Measurements from ENCODE around the gene DNAL1.

DNA sequence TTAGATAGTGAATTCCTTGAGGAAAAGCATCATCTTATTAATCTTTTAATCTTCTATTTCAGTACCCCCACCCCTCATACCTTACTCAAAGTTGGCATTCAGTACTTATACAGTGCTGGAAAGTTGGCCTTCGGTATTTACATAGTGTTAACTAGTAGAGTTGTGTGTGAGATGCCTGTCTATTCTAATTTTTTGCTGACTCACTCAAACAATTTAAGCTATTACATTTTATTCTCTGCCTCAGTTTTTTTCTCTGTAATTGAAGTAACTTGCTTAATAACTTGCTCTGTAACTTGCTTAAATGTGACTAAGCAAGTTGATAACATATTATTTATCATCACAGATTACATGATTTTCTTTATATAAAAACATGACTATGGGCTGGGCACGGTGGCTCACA is 20.3 kb downstream of the DNAL1 start:
- no peak for TF ChIP-seq EZH2 (IDR thresholded peaks at IDR 0.05; ENCODE audit: borderline replicate concordance, low read depth, low read length, poor library complexity, severe bottlenecking)
- TF ChIP-seq, protein P1, sequence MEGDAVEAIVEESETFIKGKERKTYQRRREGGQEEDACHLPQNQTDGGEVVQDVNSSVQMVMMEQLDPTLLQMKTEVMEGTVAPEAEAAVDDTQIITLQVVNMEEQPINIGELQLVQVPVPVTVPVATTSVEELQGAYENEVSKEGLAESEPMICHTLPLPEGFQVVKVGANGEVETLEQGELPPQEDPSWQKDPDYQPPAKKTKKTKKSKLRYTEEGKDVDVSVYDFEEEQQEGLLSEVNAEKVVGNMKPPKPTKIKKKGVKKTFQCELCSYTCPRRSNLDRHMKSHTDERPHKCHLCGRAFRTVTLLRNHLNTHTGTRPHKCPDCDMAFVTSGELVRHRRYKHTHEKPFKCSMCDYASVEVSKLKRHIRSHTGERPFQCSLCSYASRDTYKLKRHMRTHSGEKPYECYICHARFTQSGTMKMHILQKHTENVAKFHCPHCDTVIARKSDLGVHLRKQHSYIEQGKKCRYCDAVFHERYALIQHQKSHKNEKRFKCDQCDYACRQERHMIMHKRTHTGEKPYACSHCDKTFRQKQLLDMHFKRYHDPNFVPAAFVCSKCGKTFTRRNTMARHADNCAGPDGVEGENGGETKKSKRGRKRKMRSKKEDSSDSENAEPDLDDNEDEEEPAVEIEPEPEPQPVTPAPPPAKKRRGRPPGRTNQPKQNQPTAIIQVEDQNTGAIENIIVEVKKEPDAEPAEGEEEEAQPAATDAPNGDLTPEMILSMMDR (conservative IDR thresholded peaks at IDR 0.05; ENCODE audit: low read depth, low read length), result no peak

All from A673 (cell line).